HCT116 (cell line): ENCODE results near the gene MRS2.

Experiments
- POLR2A ChIP-seq: IDR thresholded peaks from 2 replicates; pipeline ENCODE4 v1.7.0; 2011; ENCODE audit warnings: borderline replicate concordance; ENCODE audit not compliant: insufficient read depth, insufficient read length; ENCODE audit errors: extremely low read depth
- TF ChIP-seq, protein P1 (sequence below), 3 experiments: fragments of 200-600 bp in 1 of 3; sonication (generic) in 1 of 3; IDR thresholded peaks in 2 of 3; conservative IDR thresholded peaks in 1 of 3; 2 replicates each; pipeline ENCODE4 v1.5.1; 2012 to 2017; ENCODE audit warnings: low read depth in 2 of 3, low read length in 2 of 3, antibody characterized with exemption in 1 of 3, borderline replicate concordance in 1 of 3, control low read depth in 1 of 3, mild to moderate bottlenecking in 1 of 3, mixed read lengths in 1 of 3, mixed run types in 1 of 3, moderate library complexity in 1 of 3; ENCODE audit not compliant: insufficient read depth in 1 of 3

DNA sequence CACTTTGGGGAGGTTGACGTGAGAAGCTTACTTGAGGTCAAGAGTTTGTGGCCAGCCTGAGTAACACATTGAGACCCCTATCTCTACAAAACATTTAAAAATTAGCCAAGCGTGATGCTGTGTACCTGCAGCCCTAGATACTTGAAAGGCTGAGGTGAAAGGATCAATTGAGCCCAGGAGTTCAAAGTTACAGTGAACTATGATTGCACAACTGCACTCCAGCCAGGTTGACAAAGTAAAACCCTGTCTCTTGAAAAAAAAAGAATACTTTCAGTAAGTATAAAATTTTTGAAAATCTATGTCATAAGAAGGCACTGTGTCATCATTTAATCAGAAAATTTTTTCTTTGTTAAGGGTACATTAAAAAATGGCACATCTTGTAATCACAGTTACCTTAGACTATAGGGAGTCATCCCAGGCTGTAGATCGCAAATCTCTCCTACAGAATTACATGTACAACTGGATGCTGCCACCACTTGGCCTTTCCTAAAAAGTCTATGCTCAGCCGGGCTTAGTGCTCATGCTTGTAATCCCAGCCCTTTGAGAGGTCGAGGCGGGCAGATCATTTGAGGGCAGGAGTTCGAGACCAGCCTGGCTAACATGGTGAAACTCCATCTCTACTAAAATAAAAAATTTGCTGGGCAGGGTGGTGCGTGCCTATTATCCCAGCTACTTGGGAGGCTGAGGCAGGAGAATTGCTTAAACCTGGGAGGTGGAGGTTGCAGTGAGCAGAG lies 17.0 kb upstream of the MRS2 start:
- TF ChIP-seq POLR2A: no peak
- TF ChIP-seq, protein P1, sequence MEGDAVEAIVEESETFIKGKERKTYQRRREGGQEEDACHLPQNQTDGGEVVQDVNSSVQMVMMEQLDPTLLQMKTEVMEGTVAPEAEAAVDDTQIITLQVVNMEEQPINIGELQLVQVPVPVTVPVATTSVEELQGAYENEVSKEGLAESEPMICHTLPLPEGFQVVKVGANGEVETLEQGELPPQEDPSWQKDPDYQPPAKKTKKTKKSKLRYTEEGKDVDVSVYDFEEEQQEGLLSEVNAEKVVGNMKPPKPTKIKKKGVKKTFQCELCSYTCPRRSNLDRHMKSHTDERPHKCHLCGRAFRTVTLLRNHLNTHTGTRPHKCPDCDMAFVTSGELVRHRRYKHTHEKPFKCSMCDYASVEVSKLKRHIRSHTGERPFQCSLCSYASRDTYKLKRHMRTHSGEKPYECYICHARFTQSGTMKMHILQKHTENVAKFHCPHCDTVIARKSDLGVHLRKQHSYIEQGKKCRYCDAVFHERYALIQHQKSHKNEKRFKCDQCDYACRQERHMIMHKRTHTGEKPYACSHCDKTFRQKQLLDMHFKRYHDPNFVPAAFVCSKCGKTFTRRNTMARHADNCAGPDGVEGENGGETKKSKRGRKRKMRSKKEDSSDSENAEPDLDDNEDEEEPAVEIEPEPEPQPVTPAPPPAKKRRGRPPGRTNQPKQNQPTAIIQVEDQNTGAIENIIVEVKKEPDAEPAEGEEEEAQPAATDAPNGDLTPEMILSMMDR (IDR thresholded peaks at IDR 0.05 in 2 of 3, conservative IDR thresholded peaks at IDR 0.05 in 1 of 3; ENCODE audit: borderline replicate concordance in 1 of 3, insufficient read depth in 1 of 3, low read depth in 2 of 3, low read length in 2 of 3): no peak
